Activated T-cell treated with anti-CD3 and anti-CD28 coated beads, Interleukin-2, amount 50 U/mL, for 72 hours (primary cell): ENCODE results near the gene ZNF335. TPM values are rescaled to one million over a fixed set of nuclear protein-coding genes. Genes with fewer than 3 reads are reported as not detected.
A peak's percentile ranks its signal among the peaks of the same experiment; 100 is the strongest.

Experiments used
- ATAC-seq, 2 donors: fragments of 150-1000 bp; cut with Tn5 transposase; replicated peaks in 1 of 2; 2 replicates each; pipeline ENCODE4 v1.10.0; 2021; ENCODE audit warnings: moderate library complexity in 2 of 2, mild to moderate bottlenecking in 1 of 2
- DNase-seq, 2 donors: peaks; one replicate each; pipeline ENCODE4 v3.0.0; 2021 to 2022; ENCODE audit warnings: mixed read lengths in 1 of 2
- H3K27ac Mint-ChIP-seq: one replicate; pipeline ENCODE4 v1.8.0; 2022; ENCODE audit warnings: mild to moderate bottlenecking, moderate library complexity, mixed read lengths
- H3K27me3 Mint-ChIP-seq: one replicate; pipeline ENCODE4 v1.8.0; 2022; ENCODE audit warnings: low read depth, mixed read lengths
- H3K36me3 Mint-ChIP-seq, 2 donors: one replicate each; pipeline ENCODE4 v1.8.0; 2022; ENCODE audit warnings: mixed read lengths in 2 of 2, mild to moderate bottlenecking in 1 of 2; ENCODE audit not compliant: insufficient read depth in 2 of 2
- H3K4me1 Mint-ChIP-seq: one replicate; pipeline ENCODE4 v1.8.0; 2022; ENCODE audit warnings: low read depth, mixed read lengths
- H3K4me3 Mint-ChIP-seq, 2 donors: one replicate each; pipeline ENCODE4 v1.8.0; 2022; ENCODE audit warnings: mild to moderate bottlenecking in 2 of 2, mixed read lengths in 2 of 2, moderate library complexity in 2 of 2
- H3K9me3 Mint-ChIP-seq, 2 donors: one replicate each; pipeline ENCODE4 v1.8.0; 2022; ENCODE audit warnings: mixed read lengths in 2 of 2
- total RNA-seq, 2 donors: library from RNA; stranded (reverse); gene quantifications; one replicate each; pipeline ENCODE4 v1.2.3, GENCODE V29; 2022

The ZNF335 gene
- total RNA-seq, 2 donors from 2014 or later: 28.4 to 29.8 TPM

DNA sequence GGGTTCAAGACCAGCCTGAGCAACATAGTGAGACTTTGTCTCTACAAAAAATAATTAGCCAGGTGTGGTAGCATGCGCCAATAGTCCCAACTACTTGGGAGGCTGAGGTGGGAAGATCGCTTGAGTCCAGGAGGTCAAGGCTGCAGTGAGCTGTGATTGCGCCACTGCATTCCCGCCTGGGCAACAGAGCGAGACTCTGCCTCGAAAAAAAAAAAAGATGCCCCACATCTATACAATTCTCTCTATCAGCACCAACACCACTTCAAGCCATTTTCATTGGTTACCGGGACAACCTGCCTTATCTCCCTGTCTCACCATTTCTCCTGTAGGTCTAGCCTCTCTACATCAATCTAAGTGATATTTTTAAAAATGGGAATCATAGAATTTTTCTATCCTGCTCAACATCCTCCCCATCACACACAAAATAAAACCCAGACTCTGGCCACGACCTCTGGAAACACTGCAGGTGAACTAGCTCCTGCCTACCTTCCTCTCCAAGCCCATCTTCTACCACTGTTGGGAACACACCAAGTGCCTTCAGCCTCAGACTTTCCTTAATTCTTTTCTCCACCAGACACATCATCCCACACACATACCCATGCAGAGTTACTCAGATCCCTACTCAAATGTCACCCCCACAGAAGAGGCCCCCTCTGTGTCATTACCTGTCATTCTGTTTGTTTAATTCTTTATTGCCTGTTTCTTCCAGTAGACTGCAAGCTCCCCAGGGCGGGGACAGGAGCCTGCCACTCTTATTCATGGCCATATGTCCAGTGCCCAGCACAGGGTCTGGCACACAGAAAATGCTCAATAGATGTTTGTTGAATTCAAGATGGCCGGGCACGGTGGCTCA lies 50.4 kb downstream of the ZNF335 start:
- H3K4me3 Mint-ChIP-seq: no peak overlapping the region
- DNase-seq (no peak), ATAC-seq (peak; percentile 40 to 57)
- H3K27ac Mint-ChIP-seq: no peak overlapping the region
- H3K4me1 Mint-ChIP-seq: peaks cover 12% of the 10 kb centered on the region
- H3K27me3 Mint-ChIP-seq: peaks cover 11% of the 10 kb centered on the region
- no peaks in the 10 kb centered on the region for H3K36me3 Mint-ChIP-seq
- H3K9me3 Mint-ChIP-seq: no peaks in the 10 kb centered on the region

DNA sequence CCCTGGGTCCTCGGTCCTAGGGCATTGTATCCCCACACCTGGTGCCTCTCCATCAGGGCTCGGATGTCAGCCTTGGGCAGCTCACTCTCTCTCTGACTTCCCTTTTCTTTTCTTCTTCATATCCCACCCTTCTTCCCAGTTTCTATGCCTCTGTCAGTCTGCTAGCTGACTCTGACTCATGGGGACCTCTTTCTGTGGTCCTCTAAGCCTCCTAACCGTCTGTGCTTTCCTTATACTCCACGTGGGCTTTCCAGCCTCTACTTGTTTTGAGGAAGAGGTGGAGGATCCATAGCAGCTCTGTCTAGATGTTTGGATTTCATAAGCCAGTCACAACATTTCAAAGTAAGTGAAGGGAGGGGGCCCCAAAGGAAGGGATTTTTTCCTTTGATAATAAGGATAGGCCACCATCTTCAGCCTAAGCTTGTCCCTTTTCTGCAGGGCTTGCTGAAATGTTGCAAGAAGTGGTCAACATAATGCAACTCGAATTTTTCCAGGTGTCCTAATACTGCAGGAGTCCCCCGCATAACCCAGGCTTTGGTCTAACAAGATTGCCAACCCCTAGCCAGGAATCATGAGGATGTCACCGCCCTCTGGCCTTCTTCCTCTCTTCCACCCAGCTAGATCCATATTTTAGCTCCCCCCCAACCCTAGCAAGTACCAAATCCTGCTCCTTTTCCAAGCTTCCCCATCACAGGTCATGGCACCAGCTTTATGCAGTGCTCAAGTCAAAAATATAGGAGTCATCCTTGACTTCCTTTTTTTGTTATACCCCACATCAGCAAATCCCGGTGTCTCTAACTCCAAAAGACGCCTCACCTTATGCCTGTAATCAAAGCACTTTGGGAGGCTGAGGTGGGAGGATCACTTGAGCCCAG lies 51.3 kb downstream of the ZNF335 start:
- Mint-ChIP-seq H3K9me3 (no peaks in the 10 kb centered on the region), H3K36me3 (no peaks in the 10 kb centered on the region), H3K27ac (no peak overlapping the region), H3K27me3 (peaks cover 17% of the 10 kb centered on the region), H3K4me1 (peaks cover 12% of the 10 kb centered on the region), H3K4me3 (no peak overlapping the region)
- DNase-seq (no peak), ATAC-seq (no peak)

DNA sequence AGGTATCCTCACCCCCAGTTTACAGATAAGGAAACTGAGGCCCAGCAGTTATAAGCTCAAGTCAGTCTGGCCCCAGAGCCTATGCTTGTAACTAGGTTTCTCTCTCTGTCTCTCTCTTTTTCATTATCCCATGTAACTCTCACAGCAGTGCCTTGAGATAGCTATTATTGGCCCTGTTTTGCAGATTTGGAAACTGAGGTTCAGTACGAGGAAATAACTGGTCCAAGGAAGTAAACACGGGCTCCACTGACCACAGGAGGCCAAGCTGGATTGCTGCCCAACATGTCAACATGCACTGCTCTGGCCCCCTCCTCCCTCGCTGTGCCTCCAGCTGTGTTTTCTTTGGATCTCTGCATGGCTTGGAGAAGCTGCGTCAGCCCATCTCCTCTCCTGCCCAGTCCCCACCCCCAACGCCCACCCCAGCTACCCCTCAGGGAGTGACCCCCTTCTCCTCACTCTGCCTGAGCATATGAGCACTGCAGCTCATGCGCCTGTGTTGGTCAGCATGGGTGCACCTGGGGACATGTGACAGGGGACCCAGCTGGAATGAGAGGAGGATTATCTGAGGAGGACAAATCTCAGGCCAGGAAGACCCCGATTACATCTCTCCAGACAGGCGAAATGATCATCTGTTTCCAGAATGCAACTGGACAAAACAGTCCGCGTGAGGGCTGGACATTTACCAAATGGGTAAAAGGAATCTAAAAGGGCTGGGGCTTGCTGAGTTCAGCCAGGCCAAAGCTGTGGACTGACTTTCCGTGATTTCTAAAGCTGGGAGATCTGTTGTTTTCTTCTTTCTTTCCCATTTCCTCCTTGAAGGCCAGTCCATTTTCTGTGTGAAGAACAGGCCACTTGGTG lies 52.2 kb downstream of the ZNF335 start:
- H3K36me3 Mint-ChIP-seq: no peaks in the 10 kb centered on the region
- no peak overlapping the region for H3K4me3 Mint-ChIP-seq
- no peaks in the 10 kb centered on the region for H3K9me3 Mint-ChIP-seq
- peaks cover 12% of the 10 kb centered on the region for H3K4me1 Mint-ChIP-seq
- no peak overlapping the region for H3K27ac Mint-ChIP-seq
- DNase-seq (no peak), ATAC-seq (no peak)
- H3K27me3 Mint-ChIP-seq: peaks cover 19% of the 10 kb centered on the region

DNA sequence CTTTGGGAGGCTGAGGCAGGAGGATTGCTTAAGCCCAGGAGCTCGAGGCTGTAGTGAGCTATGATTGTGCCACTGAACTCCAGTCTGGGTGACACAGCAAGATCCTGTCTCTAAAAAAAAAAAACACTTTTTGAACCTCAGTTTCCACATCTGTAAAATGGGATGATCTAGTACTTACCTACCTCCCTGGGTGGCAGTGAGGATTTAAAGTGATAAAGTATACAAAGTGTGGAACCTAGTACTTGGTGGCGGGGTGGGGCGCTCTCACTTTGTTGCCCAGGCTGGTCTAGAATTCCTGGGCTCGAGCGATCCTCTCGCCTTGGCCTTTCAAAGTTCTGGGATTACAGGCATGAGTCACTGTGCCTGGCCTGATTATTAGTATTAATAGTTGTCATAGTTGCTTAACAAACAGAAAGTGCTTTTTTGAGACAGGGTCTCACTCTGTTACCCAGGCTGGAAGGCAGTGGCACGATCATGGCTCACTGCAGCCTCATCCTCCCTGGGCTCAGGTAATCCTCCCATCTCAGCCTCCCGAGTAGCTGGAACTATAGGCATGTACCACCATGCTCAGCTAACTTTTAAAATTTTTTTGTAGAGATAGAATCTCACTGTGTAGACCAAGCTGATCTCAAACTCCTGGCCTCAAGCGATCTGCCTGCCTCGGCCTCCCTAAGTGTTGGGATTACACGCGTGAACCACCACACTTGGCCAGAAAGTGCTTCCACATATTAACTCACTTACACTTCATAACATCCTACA lies 53.0 kb downstream of the ZNF335 start:
- ATAC-seq (no peak), DNase-seq (no peak)
- no peaks in the 10 kb centered on the region for H3K9me3 Mint-ChIP-seq

DNA sequence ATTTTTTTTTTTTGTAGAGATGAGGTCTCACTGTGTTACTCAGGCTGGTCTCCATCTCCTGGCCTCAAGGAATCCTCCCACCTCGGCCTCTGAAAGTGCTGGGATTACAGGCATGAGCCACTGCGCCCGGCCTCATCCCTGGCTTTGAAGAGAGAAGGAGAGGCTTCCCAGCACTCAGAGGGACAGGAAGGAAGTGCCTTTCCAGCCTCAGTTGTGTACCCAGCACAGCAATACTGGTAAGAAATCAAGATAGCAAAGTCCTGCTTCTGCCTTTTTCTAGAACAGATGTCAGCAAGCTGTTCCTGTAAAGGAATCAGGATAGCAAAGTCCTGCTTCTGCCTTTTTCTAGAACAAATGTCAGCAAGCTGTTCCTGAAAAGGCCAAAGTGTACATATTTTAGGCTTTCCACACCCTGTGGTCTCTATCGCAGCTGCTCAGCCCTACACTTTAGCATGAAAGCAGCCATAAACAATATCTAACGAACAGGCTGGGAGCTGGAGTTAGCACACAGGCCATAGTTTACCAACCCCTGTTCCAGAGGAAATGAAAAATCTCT lies 53.7 kb downstream of the ZNF335 start:
- Mint-ChIP-seq H3K27me3 (peaks cover 27% of the 10 kb centered on the region), H3K36me3 (no peaks in the 10 kb centered on the region), H3K9me3 (no peaks in the 10 kb centered on the region), H3K4me3 (no peak overlapping the region), H3K4me1 (peaks cover 7% of the 10 kb centered on the region), H3K27ac (no peak overlapping the region)
- DNase-seq (no peak), ATAC-seq (no peak)

More for the DNA sequence above, 53.0 kb downstream of the ZNF335 start:
- Mint-ChIP-seq H3K27ac (no peak overlapping the region), H3K27me3 (peaks cover 27% of the 10 kb centered on the region), H3K36me3 (no peaks in the 10 kb centered on the region), H3K4me3 (no peak overlapping the region), H3K4me1 (peaks cover 7% of the 10 kb centered on the region)

DNA sequence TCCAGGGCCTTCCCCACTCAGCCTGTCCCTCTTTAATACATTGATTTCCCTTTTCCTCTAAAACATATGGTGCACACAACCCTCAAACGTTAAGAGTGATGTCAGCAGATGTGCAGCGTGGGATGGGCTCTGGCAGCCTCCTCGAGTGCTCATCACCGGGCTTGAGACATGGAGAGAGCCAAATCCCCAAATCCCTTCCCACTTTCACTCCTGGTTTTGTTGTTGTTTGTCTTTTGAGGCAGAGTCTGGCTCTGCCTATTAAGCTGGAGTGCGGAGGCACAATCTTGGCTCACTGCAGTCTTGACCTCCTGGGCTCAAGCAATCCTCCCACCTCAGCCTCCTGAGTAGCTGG lies 54.2 kb downstream of the ZNF335 start:
- Mint-ChIP-seq H3K9me3 (no peaks in the 10 kb centered on the region), H3K4me1 (peaks cover 7% of the 10 kb centered on the region), H3K36me3 (no peaks in the 10 kb centered on the region), H3K4me3 (no peak overlapping the region), H3K27ac (no peak overlapping the region), H3K27me3 (peaks cover 27% of the 10 kb centered on the region)
- no peak for ATAC-seq
- no peak for DNase-seq

DNA sequence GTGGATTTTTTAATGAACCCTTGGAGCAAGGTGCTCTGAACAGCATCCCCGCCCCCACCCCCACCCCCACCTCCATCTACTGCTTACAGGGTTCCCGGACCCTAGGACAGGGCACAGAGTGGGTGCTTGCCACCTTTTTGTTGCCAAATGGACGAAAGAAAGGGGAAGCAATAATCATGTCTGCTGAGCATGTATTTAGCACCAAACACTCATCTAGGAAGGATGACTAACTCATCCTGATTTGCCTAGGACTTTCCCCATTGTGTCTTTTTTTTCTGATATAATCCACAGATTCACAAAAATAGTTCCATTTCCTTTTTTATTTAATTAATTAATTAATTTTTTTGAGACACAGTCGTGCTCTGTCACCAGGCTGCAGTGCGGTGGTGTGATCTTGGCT lies 58.9 kb downstream of the ZNF335 start:
- Mint-ChIP-seq H3K27ac (no peak overlapping the region), H3K4me3 (peak overlapping the region; percentile 52 to 74), H3K9me3 (no peaks in the 10 kb centered on the region), H3K36me3 (no peaks in the 10 kb centered on the region), H3K27me3 (peaks cover 16% of the 10 kb centered on the region), H3K4me1 (peaks cover 21% of the 10 kb centered on the region)
- ATAC-seq: no peak
- no peak for DNase-seq

DNA sequence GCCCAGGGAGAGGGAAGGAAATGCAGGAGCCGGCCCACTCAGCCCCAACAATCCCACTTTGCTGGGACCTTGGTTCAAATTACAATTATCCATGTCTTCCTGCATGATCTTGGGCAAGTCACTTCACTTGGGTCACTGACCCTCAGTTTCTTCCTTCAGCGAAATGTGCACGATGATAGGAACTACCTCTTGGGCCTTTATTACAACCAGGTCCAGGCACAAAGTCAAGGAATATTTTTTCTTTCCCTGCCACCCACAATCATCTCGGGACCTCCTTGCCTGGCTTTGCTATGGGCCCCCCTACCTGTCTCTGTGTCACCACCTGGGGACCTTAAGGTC lies 59.7 kb downstream of the ZNF335 start:
- no peak for DNase-seq
- ATAC-seq: no peak
- Mint-ChIP-seq H3K4me3 (peak overlapping the region; percentile 63 to 83), H3K9me3 (no peaks in the 10 kb centered on the region), H3K27me3 (peaks cover 16% of the 10 kb centered on the region), H3K27ac (no peak overlapping the region), H3K4me1 (peaks cover 24% of the 10 kb centered on the region), H3K36me3 (no peaks in the 10 kb centered on the region)

DNA sequence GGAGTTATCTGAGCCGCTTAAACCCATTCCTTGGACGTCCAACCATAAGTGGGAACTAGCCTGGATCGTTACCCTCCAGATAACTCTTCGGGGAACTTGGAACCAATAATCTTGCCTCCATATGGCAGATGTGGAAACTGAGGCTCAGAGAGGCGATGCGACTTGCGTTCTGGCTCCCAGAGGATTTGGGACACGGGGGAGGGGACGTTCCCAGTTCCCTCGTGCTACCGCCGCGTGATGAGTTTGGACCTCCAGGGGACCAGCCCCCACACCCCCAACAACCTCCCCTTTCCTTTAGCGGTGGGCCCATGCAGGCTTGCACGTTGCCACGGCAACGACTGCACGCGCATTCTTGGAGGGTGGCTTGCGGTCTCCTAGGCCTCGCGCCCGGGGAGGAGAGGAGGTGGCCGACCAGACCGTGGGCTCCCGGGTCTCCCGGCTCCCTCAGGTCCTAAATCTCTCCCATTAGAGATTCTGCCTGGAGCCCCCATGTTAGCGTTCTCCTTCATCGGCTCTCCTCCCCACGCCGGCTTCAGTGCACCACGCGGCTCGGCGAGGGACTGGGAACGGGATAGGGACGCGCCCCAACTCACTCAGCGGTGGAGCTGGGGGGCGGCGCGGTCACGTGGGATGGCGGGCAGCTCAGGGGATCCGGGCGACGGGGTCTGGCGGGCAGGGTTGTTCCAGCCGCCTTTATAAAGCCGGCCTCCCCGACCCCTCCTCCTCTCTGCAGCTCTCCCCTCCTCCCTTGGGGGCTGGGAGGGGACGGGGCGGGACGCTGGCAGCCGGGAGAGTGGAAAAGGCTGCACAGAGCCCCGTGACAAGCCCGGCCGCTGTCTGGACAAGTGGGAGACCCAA lies 60.3 kb downstream of the ZNF335 start, which contains the start of gene PLTP:
PLTP (minus strand) TSS at position 670 of the 858 bp plus-strand sequence. CDS start 703 bp downstream, outside the sequence.
- Mint-ChIP-seq H3K4me3 (peak within 1 kb of the TSS; percentile 63 to 83), H3K4me1 (peaks cover 24% of the 10 kb centered on the region), H3K36me3 (no peaks in the 10 kb centered on the region), H3K9me3 (no peaks in the 10 kb centered on the region), H3K27me3 (peaks cover 16% of the 10 kb centered on the region), H3K27ac (no peak within 1 kb of the TSS)
- DNase-seq (peak; percentile 39 to 47), ATAC-seq (no peak)

DNA sequence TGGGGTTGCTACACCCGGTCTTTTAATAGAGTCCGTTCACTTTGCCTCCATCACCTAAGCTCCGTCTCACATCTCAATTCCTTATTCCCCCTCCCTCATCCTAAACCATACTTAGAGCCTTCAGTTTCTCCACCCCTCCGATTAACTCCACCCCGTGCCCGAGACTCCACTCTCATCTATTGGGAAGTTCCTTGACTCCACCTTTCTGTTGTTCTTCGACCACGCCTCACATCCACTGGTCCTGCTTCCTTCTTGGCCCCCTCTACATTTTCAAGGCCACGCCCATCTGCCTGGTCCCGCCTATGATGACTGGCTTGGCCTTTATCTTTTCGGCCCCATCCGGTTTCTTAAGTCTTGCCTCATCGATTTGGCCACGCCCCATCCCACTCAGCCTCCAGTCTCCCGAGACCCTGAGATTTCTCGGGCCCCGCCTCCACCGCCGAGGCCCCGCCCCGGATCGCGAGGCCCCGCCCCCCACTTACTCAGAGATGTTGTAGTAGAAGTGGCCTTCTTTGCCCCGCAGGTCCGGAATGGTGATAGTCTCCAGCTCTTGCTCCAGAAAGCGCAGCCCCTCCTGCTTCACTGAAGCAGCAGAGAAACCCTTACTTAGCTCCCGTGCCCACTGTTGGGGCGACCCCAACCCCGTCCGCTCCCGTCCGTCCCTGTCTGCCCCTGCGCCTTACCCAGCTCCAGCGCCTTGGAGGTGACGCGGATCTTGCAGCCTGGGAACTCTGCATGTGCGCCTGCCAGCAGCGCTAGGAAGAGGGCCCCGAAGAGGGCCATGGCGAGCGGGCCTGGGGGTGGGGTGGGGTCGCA lies 61.1 kb downstream of the ZNF335 start:
- H3K27me3 Mint-ChIP-seq: peaks cover 12% of the 10 kb centered on the region
- ATAC-seq (peak; percentile 92 to 95), DNase-seq (peak; percentile 98 to 99)
- H3K4me3 Mint-ChIP-seq: peak overlapping the region; percentile 63 to 83
- no peaks in the 10 kb centered on the region for H3K9me3 Mint-ChIP-seq
- H3K4me1 Mint-ChIP-seq: peaks cover 24% of the 10 kb centered on the region
- peak overlapping the region; percentile 12 for H3K27ac Mint-ChIP-seq
- H3K36me3 Mint-ChIP-seq: no peaks in the 10 kb centered on the region
